Left colon (tissue), 2 donors: Measurements from ENCODE around the gene SPAG5. TPM values are rescaled to one million over a fixed set of nuclear protein-coding genes. Genes with fewer than 3 reads are reported as not detected.

Experiments
- ATAC-seq: fragments of 200-7000 bp; cut with Tn5 transposase; one replicate; pipeline ENCODE4 v1.9.1; 2020; ENCODE audit warnings: mild to moderate bottlenecking, moderate library complexity
- DNase-seq, 2 donors: peaks; one replicate each; pipeline ENCODE4 v3.0.0-alpha.2; 2020
- intact Hi-C, 2 donors: fragments of 100-400 bp; cut with DNase I in 1 of 2; cut with micrococcal nuclease in 1 of 2; formaldehyde crosslinking; loops; one replicate each; pipeline versions ENCODE4 v1.11.2 to v1.14.0; 2022; cut with DNase I, micrococcal nuclease
- total RNA-seq, 2 donors: library from RNA; stranded (reverse); fragmentation: NEBNext Ultra II Directional; extraction: Animal tissue kit (Norgen Biotek cat#: 25700); gene quantifications; one replicate each; pipeline ENCODE4 v1.2.1, GENCODE V29; 2021
- donor health status: DM: no; HTN: no; CAD: no.
- donor health status: DM: yes; HTN: yes; CAD: no.

The SPAG5 gene
- total RNA-seq, 2 donors from 2014 or later, result 9.7 to 24.4 TPM

DNA sequence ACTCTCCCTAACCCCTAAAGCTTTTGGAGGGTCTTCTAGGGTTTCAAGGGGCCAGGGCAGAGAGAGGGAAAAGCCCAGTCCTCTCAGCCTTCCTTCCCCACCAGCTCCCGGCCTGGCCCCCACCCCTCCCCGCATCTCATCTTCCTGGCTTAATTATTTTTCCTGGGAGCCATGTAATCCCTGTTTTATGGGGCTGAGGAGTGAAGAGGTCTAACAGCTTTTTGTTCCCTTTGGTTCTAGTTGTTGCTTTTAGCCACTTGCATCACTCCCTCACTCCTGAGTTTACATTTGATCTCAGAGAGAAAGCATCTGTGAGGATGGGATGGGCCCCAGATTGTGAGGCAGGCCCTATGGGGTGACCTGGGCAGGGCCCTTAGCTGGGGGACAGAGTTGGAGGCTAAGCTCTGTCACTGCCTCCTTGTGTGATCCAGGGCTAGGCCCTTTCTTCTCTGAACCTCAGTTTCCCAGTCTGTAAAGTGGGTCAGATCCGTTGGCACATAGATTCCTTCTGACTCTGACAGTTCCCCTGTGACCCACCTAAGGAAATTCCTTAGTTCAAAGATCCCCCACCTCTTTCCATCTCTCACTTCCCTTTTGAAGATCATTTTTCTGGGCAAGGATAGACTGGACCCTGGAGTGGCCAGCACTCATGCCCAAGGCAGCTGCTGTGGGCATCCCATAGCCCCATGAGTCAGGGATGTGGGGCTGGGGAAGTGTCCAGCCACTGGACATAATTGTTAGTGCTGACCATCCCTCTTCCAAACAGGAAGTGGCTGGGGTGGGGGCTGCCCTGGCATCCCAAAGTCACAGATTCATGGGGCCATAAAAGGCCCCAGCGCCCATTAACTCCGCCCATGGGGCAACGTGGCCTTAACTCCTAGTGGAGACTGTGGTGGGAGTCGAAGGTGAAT is 66.5 kb downstream of the SPAG5 start:
- DNase-seq, result no peak
- no peak for ATAC-seq
- intact Hi-C loops, result loop anchor here in 1 of 2 donors (5.0 kb wide), 1 partner anchor 35 kb away; no protein-coding TSS in a partner anchor

DNA sequence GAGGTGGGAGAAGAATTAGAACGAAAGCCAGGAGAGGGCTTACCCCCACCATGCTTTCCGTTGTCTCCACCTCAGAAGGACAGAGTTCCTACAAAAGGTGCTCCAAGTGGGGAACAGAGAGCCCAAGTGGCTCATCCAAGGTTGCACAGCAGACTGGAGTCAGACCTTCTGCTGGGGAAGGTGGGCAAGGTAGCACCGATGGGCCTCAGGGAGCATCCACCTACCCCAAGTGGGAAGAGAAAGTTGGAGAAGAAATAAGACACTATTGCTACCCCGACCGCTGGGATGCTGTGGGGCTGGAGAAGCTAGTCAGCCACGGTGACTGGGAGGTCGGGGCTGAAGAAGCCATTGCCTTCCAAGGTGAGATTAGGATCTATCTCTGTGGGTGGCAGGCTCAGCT is 67.9 kb downstream of the SPAG5 start:
- ATAC-seq (no peak), DNase-seq (no peak)
- intact Hi-C loops, result loop anchor here in 1 of 2 donors (5.0 kb wide), 1 partner anchor 34 kb away; no protein-coding TSS in a partner anchor

DNA sequence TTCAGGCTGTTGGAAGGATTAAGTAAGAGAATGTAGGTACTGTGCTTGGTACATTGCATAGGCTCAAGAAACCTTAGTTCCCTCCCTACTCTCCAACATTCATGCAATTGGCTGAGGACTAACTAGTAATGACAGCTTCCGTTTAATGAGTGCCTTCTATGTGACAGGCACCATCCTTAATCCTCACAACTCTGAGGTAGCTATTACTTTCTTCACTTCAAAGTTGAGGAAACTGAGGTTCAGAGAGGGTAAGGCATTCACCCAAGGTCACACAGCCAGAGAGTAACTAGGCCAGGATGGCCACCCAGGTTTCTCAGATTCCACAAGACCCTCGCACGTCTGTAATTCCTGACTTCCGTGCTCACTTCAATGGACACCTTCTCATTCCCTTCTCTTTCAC is 68.6 kb downstream of the SPAG5 start:
- ATAC-seq (no peak), DNase-seq (no peak)
- intact Hi-C loops, result loop anchor here in 1 of 2 donors (5.0 kb wide), 1 partner anchor 33 kb away; no protein-coding TSS in a partner anchor

DNA sequence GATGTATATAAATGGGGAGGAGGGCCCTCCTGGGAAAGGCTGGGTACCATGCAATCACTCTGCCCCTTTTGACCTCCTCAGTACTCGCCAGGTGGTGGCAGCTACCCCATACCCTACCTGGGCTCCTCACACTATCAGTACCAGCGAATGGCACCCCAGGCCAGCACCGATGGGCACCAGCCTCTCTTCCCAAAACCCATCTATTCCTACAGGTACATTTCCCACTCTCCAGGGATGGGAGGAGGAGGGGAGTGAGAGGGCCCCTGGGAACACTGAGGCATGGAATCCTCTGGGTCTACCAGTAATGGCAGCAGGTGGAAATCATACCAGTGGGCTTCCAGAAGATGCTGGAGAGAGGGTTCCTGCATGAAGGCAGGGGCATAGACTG is 69.8 kb downstream of the SPAG5 start:
- no peak for DNase-seq
- no peak for ATAC-seq
- intact Hi-C loops, result no loop called here

DNA sequence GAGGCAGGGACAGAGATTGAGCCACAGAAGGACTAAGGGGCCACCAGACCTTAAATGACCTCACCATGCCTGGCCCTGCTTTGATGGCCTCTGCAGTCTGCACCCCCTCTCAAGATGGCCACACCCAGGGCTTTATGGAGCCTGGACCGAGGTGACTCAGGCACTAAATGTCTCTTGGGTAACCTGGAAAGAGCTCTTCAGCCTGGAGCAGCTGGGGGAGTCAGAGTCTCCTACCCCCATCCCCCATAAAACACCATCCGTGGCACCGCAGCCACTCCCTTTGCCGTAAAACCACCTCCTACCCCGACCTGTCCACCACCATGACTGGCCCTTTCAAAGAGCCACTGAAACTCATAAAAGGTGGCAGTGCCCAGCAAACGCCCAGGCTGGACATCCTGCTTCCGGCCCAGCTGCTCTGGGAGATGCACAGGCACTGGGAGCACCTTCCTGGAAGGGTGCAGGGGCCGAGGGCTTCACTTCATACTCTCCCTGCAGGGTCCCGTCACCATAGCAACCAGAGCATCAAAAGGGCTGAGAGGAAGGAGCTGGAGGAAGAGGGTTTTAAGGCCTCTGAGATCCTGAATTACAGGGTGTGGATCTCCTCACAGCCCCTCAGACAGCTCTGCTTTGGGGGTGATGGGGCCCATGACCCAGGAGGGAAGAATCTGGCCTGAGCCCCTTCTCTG is 70.4 kb downstream of the SPAG5 start:
- ATAC-seq, result peak; percentile 73
- intact Hi-C loops, result no loop called here

DNA sequence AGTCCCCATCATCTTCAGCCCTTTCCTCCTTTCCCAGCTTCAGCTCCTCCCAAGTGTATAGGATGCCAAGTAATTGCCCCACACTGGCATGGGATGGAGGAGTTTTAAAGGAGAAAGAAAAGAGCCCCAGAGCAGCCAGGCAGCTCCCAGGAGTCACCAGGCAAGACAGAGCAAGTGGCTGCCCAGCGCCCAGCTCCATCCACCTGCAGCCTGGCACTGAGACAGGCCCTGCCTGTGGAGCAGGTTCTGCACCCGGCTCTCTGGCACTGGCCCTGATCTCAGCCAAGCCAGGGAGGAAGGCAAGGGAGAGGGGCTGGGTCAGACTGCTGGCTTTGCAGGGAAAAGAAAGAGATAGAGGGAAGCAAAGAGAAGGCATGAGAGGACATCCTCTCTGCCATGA is 71.0 kb downstream of the SPAG5 start:
- intact Hi-C loops, result no loop called here
- DNase-seq, result peak; percentile 55 to 60
- ATAC-seq, result peak; percentile 49

More for the DNA sequence above, 70.4 kb downstream of the SPAG5 start:
- peak; percentile 50 to 80 for DNase-seq

Other genes starting within 250 kb of the SPAG5 start
- gene POLDIP2, start 241.5 kb downstream of the SPAG5 start, total RNA-seq, result 10 to 100 TPM; 80.6 to 82.5 TPM
- not detected for gene SEBOX, start 233.8 kb downstream of the SPAG5 start, total RNA-seq
- gene VTN, start 228.7 kb downstream of the SPAG5 start, total RNA-seq, result under 1 TPM in 1 of 2 donors, not detected in 1; 0.11 TPM
- gene SARM1, start 227.3 kb downstream of the SPAG5 start, total RNA-seq, result 10 to 100 TPM; 11.7 to 12.7 TPM
- gene SLC46A1, start 192.8 kb downstream of the SPAG5 start, total RNA-seq, result 10 to 100 TPM in 1 of 2 donors, 1 to 10 TPM in 1; 6.3 to 17.5 TPM
- gene SLC13A2, start 125.4 kb downstream of the SPAG5 start, total RNA-seq, result 10 to 100 TPM; 24.4 to 26.5 TPM
- under 1 TPM; 0.36 to 0.64 TPM for gene FOXN1, start 92.7 kb downstream of the SPAG5 start, total RNA-seq
- gene UNC119, start 46.4 kb downstream of the SPAG5 start, total RNA-seq, result 10 to 100 TPM; 26.7 to 32.4 TPM
- 10 to 100 TPM; 82.5 to 94.6 TPM for gene PIGS, start 27.5 kb downstream of the SPAG5 start, total RNA-seq
- gene ALDOC, start 22.1 kb downstream of the SPAG5 start, total RNA-seq, result 10 to 100 TPM; 26.0 to 38.6 TPM
- gene RSKR, start 15.2 kb upstream of the SPAG5 start, total RNA-seq, result 10 to 100 TPM; 10.2 to 13.5 TPM
- gene BLTP2, start 46.1 kb upstream of the SPAG5 start, total RNA-seq, result 100 to 1,000 TPM; 129 to 135 TPM
- 10 to 100 TPM; 51.1 to 52.3 TPM for gene SDF2, start 62.9 kb upstream of the SPAG5 start, total RNA-seq
- 10 to 100 TPM; 43.8 to 50.5 TPM for gene SUPT6H, start 63.2 kb upstream of the SPAG5 start, total RNA-seq
- 1 to 10 TPM; 1.4 to 1.8 TPM for gene PROCA1, start 112.9 kb upstream of the SPAG5 start, total RNA-seq
- 10 to 100 TPM in 1 of 2 donors, 1 to 10 TPM in 1; 6.9 to 17.4 TPM for gene RAB34, start 118.8 kb upstream of the SPAG5 start, total RNA-seq
- 1,000 to 10,000 TPM; 1,131 to 1,234 TPM for gene RPL23A, start 121.0 kb upstream of the SPAG5 start, total RNA-seq
- 10 to 100 TPM in 1 of 2 donors, 1 to 10 TPM in 1; 7.1 to 12.8 TPM for gene TLCD1, start 127.2 kb upstream of the SPAG5 start, total RNA-seq
- 1 to 10 TPM; 5.6 to 5.7 TPM for gene NEK8, start 129.8 kb upstream of the SPAG5 start, total RNA-seq
- gene TRAF4, start 145.0 kb upstream of the SPAG5 start, total RNA-seq, result 100 to 1,000 TPM; 116 to 136 TPM
- gene FAM222B, start 243.8 kb upstream of the SPAG5 start, total RNA-seq, result 10 to 100 TPM; 28.9 to 33.0 TPM